ENCODE results near the gene LCP2.

LCP2 gene

GRCh38 chr5:170235876-170236864 lies 61.4 kb downstream of the LCP2 start:
- DNase-seq (ENCODE audit: extremely low read depth, low read depth), result no peak
- TF ChIP-seq CTCF (IDR thresholded peaks at IDR 0.05; ENCODE audit: low read depth, low read length), result no peak

- TF ChIP-seq CTCF (IDR thresholded peaks at IDR 0.05; ENCODE audit: low read depth, low read length), result no peak
- no peak for DNase-seq (ENCODE audit: extremely low read depth, low read depth)
Observed at GRCh38 chr5:170233358-170233892, 64.2 kb downstream of the LCP2 start.

- no peak for TF ChIP-seq CTCF (IDR thresholded peaks at IDR 0.05; ENCODE audit: low read depth, low read length)
- no peak for DNase-seq (ENCODE audit: extremely low read depth, low read depth)
Observed at GRCh38 chr5:170232786-170233185, 64.8 kb downstream of the LCP2 start, which contains the start of gene C5orf58. TSS of gene C5orf58 (plus strand) at chr5:170232985. CDS start at chr5:170234977, 1,992 bp downstream.

GRCh38 chr5:170228762-170229435 lies 68.7 kb downstream of the LCP2 start:
- no peak for DNase-seq (ENCODE audit: extremely low read depth, low read depth)
- TF ChIP-seq CTCF (IDR thresholded peaks at IDR 0.05; ENCODE audit: low read depth, low read length), result no peak

GRCh38 chr5:170226661-170227060 lies 70.9 kb downstream of the LCP2 start:
- no peak for TF ChIP-seq CTCF (IDR thresholded peaks at IDR 0.05; ENCODE audit: low read depth, low read length)

GRCh38 chr5:170226129-170226615 lies 71.4 kb downstream of the LCP2 start:
- DNase-seq (ENCODE audit: extremely low read depth, low read depth), result no peak
- TF ChIP-seq CTCF (IDR thresholded peaks at IDR 0.05; ENCODE audit: low read depth, low read length), result no peak

More at GRCh38 chr5:170226661-170227060, 70.9 kb downstream of the LCP2 start:
- DNase-seq (ENCODE audit: extremely low read depth, low read depth), result no peak
